HG03469 (cell line): Measurements from ENCODE around the gene PI4KA.
"Not testable (repeated sequence)": the region's sequence is repeated elsewhere in the genome, so short reads cannot be mapped to it uniquely, and the experiment has no call there.

ENCODE experiments used
- ATAC-seq: cut with Tn5 transposase; IDR thresholded peaks from one replicate; pipeline ENCODE4 v1.9.1; 2021; ENCODE audit warnings: mild to moderate bottlenecking, moderate library complexity, moderate number of reproducible peaks; ENCODE audit not compliant: unreplicated experiment

The PI4KA gene

DNA sequence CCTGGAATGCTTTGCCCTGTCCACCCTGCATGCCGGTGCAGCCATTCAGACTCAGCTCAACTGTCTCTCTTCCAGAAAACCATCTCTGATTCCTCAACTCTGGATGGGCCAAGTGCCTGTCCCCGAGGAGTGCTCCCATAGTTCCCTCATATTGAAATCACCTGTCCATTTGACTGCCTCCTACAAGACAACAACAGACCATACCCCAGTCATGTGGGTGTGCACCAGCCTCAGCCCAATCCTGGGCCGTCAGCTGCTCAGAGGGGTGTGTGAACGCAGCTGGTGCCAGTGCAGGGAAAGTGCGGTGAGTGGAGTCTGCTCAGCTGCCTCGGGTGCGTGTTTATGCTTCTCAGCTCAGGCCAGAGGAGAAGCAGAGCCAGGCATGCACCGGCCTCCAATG is 126.2 kb downstream of the PI4KA start:
- not testable (repeated sequence) for ATAC-seq

- no peak for ATAC-seq
Measured at GRCh38 chr22:20729194-20729593, 129.4 kb downstream of the PI4KA start.

- no peak for ATAC-seq
Measured at GRCh38 chr22:20728523-20729190, 130.0 kb downstream of the PI4KA start.

DNA sequence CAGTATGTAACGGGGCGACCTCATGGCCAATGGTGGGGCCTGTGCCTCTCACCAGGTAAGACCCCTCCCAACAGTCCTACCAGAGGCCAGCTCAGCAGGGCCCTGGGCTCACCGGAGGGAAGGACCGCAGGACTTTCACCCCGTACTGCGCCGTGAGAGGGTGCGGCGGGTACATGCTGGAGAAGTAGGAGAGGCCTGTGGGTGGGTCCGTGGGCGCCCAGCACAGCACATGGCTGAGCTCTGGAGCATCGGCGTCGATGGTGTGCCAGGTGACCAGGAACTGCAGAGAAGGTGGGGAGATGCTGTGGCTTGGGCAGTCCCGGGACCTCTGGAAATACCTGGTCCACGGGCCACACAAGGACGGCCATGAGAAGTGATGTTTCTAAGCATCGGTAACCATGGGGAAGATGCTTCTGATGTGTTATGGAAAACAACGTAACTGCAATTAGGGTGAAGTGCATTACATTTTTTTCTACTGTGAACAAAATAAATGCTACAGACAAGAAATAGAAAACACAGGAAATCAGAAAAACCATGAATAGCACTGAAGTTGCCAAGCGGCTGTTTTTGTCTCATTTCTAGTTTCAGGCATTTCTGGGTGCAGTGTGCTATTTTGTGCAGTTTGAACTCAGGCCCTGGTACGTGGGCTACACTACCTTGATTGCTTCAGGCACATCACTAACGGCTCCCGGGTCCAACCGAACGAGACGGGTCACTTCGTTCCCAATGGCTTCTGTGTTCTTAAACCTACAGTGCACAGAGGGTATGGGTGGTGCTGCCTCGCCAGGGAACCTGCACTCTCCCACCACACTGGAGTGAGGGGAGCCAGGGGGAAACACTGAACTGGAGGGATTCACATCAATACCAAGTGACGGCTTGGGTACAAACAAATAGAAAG is 131.2 kb downstream of the PI4KA start:
- no peak for ATAC-seq

DNA sequence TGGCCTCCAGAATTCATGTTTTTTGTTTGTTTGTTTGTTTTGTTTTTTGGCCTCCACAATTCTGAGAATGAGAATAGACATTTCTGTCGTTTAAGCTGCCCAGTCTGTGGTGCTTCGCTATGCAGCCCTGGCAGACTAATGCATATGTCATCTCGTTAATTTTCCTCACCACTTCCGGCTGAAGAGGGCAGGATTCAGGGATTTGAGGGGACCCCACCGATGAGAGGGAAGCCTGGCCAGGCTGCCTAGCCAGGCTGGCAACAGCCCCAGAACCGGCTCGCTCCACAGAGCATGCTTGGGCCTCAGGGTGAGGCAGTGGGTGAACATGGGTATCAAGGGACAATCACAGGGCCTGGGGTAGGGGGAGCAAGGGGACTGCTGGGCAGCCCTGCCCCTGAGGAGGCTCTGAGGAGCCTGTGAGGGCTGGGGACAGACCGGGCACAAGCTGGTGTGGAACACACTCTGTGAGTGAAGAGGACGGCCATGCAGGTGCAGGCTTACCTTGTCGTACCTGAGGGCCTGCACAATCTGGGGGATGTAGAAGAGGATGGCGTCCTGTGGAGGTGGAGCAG is 132.5 kb downstream of the PI4KA start:
- ATAC-seq = no peak

DNA sequence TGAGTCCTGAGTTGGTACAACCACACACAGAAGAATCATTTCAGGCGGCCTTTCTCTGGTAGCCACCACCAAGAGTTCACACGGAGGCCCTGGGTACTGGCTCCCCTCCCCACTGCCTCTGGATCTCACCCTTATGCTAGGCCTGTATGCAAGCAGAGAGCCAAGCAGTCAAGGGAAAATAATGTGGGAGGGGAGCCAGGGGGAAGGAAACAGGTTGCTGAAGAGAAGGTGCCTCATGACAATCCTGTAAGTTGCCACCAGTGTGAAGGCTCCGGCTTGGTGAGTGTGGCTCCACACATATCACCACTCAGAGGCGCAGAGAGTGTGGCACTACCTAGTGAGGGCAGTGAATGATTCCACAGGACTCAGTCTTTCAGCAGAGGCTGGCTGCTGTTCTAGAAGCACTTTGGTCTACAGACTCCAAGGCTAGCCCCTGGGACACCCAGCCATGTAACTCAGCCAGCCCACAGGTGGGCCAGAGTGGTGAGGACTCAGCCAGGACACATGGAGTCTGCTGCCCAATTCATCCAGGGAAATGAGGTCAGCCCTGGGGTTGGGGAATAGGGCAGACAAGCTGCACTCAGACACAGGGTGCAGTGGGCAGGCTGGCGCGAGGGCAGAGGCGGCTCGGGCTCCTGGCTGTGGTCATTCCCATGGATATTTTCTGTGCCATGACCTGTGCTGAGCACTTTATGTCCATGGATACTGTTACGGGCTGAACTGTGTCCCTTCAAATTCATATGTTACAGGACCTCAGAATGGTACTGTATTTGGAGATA is 133.7 kb downstream of the PI4KA start:
- no peak for ATAC-seq

DNA sequence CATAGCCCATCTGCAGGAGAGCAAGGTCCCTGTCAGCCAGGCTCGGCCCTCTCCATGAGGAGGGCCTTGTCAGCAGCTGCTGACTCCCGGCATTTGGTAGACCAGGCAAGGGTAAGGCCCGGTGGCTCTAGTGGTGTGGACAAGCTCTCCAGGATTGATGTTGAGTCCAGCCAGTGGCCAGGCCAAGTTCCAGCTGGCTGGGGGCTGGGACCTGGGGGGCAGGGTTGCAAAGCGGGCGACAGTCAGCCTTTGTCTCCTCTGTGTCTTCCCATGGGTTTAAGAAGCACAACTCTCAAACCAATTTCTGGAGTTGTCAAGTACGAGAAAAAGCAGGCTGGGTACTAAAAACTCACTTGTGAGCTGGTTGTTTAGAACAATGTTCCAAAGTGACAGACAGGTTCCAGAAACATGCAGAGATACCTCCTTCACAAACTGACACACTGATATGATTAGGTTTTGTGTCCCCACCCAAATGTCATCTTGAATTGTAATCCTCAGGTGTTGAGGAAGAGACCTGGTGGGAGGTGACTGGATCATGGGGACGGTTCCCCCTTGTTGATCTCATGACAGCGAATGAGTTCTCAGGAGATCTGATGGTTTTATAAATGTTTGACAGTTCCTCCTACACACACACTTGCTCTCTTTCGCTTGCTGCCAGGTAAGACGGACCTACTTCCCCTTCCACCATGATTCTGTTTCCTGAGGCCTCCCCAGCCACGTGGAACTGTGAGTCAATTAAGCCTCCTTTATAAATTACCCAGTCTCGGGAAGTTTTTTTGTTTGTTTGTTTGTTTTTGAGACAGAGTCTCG is 137.0 kb downstream of the PI4KA start:
- no peak for ATAC-seq

- ATAC-seq = no peak
Measured at GRCh38 chr22:20720692-20721408, 137.8 kb downstream of the PI4KA start.

DNA sequence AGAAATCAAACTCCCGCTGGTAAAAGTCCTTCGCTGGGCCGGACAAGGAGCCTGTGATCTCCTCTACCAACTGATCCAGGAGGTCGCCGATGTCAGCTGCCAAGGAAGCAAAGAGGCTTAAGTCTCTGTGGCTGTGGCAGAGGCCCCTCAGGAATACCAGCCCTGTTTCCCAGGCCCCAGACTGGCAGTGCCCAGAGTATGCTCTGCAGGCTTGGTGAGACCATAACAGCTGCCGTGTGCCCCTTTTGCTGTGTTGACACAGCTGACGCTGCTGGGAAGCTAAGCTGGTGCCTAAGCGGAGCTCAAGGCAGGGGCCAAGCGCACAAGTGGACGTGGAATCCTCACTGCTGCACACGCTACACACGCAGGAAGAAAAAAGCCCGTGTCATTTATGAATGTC is 139.9 kb downstream of the PI4KA start:
- ATAC-seq = not testable (repeated sequence)

GRCh38 chr22:20717981-20718380 is 140.6 kb downstream of the PI4KA start:
- ATAC-seq = not testable (repeated sequence)

DNA sequence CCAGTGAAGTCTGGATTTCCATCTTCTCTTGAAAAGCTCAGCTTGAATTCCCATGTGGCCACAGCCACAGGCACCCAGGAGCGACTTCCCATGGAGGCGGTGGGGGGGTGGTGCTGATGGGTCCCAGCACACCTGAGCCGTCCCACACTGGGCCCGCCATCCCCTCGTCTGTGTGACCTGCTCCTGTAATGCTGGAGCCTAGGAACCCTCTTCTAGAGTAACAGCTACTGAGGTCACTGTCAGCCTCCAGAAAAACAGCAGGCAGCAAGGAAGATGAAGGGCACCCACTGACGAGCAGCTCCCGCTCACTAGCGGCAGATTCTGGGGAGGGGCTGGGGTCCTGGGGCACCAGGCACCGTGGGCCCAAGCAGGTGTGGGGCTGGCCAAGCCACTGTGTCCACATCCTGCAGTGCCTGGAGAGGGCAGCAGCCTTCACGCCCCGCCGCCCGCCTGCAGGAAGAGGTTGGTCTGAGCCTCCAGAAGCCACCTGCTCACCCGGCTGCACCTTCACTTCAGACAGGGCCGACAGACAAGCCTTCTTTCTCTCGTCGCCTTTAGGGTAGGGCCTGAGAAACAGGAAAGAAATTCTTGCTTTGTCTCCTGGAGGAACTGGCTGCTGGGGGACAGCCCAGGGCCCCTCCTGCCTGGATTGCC is 141.3 kb downstream of the PI4KA start:
- not testable (repeated sequence) for ATAC-seq

- not testable (repeated sequence) for ATAC-seq
Measured at GRCh38 chr22:20713116-20713515, 145.5 kb downstream of the PI4KA start.

DNA sequence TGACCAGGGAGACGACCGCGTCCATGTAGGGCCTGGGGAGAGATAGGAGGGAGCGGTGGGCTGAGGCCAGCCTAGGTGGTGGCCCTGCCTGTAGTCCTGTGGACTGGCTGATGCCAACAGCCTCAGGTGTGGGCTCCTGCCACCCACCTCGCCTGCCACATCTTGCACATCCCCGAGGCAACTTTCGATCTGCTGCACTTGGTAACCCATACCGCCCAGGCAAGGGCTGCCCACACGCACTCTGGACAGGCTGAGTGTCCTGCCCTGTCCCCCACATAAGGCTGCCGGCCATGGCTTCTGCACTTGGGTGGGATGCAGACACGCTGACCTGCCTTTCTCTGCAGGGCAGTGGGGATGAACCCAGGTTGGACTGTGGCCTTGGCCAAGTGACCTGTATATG is 148.6 kb downstream of the PI4KA start:
- not testable (repeated sequence) for ATAC-seq

DNA sequence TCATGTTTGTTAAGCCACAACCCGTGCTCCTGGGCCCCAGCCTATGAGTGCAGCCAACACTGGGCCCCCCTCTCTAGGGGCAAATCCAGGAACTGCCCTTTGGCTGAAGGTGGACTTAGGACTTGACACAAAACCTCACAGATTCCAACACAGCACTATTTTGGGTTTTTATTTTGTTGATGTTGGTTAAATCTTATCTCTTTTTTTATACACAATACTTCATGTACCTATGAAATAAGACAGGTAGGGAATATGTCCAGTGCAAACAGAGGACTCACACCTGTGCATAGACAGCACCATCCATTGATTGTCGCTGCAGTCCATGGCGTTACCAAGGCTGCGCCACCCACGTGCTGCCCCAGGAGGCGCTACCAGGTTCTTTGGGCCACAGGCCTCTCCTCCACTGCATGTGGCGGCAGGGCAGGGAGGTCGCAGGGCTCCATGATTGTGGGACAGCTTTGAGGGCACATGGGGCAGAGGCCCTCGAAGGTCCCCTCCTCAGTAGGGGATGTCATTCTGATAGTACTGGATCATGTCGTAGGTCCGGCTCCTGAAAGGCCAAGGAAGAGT is 151.0 kb downstream of the PI4KA start:
- ATAC-seq = not testable (repeated sequence)

DNA sequence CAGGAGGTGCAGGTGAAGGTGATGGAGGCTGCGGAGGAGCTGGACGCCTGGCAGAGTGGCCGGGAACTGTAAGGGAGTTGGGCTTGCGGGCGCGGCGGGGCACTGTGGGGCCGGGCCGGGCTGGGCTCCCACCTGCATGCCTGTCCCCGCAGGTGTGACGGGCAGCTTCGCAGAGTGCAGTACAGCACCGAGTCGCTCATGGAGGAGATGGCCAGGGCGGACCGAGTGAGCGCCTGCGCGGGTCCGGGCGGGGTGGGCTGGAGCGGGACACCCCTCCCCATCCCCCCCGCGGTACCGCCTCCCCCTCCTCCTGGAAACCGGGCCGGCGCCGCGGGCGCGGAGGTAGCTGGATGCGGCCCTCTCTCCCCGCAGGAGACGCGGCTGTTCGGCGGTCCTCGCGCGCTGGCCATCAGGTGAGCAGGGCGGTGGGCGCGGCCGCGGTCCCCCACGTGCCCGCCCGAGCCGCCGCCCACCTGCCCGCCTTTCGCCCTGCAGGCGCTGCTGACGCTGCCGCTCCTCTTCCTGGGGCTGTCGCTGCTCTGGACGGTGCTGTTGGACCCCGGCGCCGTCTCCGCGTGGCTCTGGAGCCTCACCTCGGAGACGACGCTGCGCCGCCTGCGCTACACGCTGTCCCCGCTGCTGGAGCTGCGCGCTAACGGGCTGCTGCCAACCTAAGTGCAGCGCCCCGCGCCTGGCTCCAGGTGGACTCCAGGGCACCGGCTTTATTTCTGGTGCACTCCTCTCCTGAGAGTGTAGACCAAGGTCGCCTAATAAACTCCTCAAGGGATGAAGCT is 154.6 kb downstream of the PI4KA start:
- ATAC-seq = not testable (repeated sequence)

- not testable (repeated sequence) for ATAC-seq
Measured at GRCh38 chr22:20703414-20703806, 155.2 kb downstream of the PI4KA start.

- ATAC-seq = peak; percentile 57
Measured at GRCh38 chr22:20702546-20703413, 155.8 kb downstream of the PI4KA start.
